ENCODE measurements around the gene PPP1R15B.

Gene PPP1R15B

DNA sequence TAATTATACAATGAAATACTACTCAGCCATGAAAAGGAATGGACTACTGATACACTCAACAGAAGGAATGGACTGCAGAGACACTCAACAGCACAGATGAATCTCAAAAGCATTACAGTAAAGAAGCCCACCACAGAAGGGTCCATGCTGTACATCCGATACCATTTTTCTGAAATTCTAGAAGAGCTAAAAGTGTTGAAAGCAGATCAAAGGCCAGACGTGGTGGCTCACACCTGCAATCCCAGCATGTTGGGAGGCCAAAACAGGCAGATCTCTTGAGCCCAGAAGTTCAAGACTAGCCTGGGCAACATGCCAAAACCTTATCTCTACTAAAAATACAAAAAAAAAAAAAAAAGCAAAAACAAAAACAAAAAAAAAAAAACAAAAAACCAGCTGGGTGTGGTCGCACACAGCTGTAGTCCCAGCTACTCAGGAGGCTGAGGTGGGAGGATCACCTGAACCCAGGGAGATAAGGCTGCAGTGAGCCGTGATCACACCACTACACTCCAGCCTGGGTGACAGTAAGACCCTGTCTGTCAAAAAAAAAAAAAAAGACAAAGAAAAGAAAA, 15.5 kb downstream of the PPP1R15B start:
- DNase-seq, result no peak

DNA sequence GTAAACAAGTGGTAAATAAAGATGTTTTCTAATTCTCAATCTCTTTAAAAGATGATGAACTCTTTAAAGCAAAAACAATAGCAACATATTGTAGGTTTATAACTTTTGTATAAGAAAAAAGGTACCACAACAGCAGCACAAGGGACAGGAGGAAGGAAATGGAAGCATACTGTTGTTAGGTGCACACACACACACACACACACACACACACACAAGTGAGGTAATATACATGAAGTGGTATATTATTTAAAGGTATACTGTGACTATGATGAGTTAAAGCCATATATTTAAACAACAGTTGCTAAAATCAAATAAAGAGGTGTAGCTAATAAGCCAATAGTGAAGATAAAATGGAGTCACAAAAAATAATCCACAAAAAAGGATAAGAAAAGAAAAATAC, 20.0 kb downstream of the PPP1R15B start:
- DNase-seq, result no peak

DNA sequence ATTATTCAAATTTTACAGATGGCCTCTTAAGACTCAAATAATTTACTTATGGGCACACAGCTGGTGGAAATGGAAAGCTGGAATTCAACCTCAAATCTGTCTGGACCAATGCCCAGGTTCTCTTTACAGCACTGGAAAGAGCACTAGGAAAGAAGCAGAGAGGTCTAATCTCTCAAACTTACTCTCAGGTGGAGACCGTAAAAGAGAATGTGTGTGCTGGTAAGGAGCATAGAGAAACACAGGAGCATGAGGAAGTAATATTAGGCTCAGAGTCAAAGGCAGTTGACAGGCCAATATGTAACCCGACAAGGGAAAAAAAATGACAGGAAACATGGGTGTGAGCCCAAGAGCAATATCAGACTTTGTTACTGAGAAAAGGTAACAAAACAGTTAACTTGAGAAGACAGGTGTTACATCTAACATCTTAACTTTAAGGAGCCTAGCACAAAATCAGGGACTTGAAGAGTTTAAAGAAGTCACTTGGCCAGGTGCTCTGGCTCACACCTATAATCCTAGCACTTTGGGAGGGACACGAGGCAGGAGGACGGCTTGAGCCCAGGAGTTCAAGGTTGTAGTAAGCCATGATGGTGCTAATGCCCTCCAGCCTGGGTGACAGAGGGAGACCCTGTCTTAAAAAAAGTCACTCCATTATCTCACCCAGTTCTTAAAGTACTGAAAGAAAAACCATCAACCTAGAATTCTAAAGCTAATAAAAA, 20.7 kb downstream of the PPP1R15B start:
- no peak for DNase-seq

DNA sequence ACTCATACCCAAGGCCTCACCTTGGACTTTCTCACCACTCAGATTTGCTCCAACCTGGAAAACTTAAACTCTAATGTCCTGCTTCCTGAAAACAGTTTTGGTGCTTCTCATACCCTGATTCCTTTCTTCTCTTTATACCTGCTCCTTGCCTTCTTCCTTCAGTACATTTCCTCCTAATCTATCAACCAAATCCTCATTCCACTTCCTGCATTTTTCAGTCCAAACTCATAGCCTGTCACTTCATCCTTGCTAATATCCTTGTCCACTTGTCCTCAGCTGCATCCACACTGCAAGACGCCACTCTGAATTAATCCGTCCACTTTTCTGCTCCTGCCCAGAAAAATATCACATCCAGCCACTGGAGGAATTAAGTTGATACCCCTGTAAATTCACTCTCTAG, 25.9 kb downstream of the PPP1R15B start:
- no peak for DNase-seq

DNA sequence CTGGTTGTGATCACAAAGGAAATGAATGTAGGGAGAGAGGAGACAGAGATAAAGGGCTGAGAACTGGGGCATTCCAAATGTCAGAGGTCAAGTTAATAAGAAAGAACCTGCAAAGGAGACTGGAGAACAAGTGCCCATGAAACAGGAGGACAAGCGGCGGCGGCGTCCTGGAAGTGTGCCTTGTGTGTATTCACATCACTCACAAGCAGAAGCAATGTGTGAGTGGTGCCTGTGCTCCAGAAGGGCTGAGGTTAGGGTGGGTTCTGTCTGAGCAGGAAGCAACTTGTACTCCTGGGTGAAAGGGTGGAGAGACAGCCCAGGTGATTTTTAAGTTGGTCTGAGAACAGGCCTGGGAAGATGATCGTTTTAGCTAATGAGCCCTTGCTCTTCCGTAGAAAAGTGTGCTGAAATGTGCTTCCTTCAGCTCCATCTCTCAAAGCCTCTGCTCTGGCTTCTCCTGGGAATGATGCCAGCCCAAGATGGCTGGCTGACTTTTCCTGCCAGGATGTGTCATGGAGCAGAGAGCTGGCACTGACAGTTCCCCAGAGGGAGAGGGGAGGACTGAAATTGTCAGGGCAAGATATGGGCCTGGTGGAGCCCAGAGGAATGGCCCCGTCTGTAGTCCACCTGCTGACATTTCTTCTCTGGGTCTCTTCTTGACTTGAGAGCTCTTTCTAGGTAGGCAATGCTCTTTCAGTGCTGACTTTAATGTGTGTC, 26.8 kb downstream of the PPP1R15B start:
- DNase-seq, result peak; percentile 38

DNA sequence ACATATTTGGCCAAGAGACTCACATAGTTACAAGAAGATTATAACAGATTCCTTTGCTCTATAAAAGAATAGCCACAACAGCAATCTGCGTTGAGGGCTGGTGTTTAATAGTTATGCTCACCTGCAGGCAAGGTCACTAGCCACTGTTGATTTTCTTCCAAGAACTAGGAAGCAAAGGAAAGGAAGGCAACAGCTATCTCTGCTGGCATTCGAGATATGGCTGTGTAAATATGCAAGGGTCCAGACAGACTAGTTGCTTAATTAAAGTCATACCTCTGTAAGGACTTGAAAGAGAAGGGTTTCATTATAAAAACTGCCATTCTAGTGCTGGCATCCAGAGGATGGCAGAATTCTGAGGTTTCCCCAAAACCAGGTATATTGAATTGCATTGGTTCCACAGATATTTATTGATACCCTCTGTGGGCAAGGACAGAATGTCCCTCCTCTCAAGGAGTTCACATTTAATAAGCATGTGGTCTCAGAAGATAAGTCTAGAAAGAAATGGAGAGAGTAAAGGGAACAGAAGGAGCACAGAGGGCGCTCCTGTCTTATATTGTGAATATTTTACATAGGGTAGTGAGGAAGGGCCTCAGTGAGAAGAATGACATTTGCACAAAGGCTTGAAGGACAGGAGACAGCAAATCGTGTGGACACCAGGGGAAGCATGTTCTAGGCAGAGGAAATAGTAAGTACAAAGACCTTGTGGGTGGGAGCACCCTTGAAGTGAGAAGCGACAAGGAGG, 28.3 kb downstream of the PPP1R15B start:
- no peak for DNase-seq

DNA sequence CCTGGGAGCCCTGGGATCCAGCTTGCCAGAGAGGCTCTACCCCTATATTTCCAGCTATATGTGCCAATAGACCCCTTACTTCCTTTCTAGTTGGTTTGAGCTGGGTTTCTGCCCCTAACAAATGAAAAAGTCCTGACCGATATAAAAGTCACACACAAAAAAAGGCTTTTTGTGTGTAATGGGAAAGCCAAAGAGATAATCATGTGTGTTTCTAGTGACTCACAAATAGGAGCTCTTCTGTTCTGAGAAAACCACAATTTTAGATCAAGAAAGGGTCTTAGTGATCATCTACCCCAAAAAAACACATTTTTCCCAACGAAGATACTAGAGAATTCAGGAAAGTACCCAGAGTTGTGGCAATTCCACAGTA, 28.9 kb downstream of the PPP1R15B start:
- no peak for DNase-seq

DNA sequence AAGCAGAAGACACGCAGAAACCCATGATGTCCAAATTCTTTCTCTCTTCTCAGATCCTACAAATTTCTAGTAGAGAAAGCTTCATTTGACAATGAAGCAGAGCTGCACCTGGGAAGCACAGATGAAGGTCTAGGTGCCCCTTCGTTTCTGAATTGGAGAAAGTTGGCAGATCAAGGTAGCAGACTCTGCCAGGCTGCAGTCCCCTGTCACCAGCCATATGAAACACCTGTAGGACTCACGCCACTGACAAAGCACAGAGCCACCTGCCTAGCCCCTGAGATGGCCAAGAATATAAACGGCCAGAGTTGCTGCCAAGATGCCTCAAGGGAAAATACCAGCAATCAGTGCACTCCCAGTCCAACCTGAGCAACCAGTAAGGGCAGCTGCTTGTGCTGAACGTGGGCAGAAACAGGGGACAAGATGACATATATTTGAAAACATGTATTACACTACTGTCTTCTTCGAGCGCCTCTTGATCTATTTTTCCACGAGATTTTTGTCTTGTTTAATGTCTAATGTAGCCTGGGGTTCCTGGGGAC, 31.3 kb downstream of the PPP1R15B start:
- no peak for DNase-seq

DNA sequence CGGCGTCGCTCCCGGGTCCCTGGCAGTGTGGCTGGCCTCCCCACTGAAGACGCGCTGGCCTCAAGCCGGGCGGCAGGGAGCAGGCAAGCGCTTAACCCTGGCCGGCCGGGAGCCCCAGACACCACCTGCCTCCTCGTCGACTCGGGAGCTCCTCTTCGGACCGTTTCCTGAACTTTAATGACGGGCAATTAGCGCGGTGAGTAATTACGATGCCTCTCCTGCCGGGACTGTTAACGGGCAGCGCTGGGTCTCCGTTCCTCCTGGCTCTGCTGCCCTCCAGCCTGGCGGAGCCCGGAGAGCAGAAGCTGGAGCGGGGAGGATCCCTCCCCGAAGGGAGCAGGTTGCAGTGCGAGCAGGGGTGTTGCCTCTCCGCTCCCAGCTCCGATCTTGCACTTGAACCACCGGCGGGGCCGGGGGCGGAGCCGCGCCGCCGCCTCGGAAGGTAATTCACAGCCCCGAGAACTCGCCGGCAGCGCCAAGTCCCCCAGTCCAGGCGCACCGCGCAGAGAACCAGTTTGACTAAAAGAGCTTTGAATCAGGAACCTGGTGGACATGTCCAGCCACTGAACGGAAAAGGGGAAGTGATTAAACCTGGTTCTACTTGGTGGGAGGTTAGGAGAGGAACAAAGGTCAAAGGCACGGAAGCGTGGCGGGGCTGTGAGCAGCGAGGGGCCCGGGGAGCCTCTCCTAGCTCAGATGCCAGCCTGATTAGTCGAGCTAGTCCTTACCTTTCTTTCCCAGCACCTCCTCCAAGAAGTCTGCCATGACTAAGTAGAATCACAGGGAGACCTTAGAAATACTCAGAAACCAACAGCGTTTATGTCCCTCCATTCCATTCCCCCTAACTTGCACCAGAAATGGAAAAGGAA, 33.6 kb downstream of the PPP1R15B start:
- no peak for DNase-seq

DNA sequence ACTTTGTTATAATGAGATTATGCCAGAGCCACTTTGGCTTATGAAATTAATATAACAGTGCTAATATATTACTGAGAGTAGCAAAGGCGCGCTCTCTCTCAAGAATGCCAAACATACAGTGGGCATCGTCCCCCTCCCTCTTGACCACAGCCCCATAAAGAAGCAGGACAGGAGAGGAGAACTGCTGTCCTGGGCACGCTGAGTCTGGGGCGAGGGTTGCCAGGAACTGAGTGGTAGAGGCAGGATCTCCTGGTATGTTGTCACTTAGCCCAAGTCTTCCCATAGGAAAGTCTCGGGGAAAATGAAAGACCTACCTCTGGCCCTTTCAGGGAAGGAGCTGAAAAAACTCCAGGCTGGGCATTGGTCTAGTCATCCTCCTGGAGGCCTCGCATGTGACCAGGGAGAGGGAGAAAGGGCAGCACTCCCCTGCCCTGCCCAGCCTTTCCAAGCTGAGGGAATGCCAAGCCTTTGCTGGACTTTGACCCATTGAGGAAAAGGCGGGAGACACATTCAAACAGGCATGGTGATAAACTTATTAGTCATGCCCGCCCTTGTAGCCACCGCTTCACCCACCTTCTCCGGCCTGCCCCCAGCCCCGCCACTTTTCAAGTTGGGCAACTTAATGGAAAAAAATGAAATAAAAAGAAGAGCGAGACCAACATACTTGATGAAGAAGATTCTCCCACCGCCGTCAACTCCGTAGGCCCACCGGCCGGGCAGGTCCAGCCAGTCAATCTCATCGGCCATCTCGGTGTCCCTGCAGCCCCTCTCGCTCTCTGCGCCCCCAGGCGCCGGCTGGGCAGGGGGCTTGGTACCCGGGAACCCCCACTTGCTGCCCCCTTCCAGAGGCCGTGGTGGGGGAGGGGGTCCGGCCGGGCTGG, 34.5 kb downstream of the PPP1R15B start:
- DNase-seq, result no peak

DNA sequence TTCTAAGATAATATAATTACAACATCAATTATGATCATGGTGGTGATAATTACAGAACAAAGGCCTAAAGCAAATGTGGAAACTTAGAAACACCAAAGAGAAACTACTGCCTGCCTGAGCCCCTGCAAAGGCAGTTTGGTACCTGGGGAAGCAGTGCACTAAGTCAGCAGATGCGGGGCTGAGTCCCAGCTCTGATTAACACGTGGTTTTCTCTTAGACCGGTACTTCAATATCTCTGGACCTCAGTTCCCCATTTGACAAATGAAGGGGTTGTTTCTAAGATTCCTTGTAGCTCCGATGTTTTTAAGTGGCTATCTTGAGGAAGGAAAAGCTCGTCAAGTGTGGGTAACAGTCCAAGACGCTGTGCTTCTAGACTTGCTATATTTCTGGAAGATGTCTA, 35.2 kb downstream of the PPP1R15B start:
- no peak for DNase-seq

DNA sequence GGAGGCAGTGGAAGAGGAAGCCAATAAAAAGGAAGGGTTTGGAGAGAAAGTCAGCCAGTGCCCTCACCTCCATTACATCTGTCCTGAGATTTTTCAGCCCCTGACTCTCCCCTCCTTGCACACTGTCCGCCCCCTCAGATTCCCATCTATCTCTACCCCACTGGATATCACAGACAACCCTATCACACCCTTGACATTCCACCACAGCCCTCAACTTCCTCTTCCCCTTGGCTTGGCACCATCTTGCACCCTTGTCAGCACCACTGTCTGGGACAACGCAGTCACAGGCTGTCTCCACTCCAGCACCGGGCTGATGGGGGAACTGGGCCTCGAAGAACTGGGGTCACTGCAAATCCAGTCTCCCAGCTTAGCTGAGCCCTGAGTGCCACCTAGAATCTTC, 37.7 kb downstream of the PPP1R15B start:
- DNase-seq, result no peak

DNA sequence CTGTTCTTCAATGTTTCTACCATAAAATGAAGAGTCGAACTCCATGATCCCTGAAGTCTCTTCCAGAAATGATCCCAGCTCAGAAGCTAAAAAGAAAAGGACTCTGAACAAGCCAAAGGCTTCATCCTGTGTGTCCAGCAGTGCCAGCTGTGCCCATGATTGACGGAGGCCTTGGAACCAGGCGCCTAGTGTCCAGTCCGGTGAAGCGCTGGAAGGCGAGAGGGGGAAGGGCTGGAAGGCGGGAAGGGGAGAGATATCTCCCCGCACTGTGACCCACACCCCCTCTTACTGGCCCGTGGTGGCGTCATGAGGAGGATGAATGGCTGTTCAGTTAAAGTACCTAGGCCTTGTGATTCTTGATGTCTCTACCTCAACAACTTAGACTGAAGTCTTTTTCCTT, 41.4 kb downstream of the PPP1R15B start:
- DNase-seq, result no peak

DNA sequence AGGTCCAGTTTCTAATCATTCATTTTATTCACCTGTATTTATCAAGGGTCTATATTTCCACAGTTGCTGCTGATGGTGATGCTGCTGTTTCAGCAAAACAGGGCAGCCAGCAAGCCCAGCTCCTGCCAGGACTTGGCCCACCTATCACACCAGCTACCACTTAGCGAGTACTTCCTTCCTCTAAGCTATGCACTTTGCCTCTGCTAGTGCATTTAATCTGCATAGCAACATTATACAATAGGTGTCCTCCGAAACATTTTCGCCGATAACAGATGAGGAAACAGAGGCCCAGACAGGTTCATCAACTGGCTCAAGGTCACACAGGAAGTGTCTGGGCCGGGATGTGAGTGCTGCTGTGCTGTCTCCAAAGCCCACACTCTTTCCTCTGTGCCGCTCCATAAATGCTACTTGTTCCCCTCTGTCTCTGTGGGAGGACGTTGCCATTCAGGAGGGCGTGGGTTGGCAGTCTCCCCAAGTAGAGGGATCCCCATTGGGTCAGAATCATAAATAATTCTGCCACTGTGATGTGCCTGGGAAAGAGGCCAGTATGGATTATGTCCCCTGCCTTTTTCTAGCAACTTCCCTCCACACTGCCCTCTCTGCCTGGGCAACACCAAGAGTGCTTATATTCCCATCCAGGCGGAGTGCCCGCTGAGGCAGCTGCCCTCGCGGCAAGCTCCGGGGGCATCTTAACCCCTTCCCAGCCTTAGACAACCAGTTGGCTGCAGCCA, 42.5 kb downstream of the PPP1R15B start:
- no peak for DNase-seq

DNA sequence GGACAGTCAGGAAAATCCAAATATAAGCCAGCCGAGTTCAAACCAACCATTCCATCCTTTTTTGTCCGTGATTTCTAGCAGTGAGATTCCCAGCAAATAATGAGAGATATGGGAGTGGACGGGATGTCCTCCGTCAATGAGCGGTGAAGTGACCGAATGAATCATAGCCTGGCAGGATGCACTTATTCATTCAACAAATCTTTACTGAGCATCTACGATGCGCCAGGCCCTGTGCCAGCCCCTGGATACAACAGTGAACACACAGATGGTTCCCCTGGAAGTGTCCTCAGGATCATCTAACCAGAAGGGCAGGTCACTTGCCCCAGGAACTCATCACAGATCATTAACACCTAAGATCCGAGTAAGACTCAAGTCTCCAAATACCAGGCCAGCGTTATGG, 43.7 kb downstream of the PPP1R15B start:
- no peak for DNase-seq

DNA sequence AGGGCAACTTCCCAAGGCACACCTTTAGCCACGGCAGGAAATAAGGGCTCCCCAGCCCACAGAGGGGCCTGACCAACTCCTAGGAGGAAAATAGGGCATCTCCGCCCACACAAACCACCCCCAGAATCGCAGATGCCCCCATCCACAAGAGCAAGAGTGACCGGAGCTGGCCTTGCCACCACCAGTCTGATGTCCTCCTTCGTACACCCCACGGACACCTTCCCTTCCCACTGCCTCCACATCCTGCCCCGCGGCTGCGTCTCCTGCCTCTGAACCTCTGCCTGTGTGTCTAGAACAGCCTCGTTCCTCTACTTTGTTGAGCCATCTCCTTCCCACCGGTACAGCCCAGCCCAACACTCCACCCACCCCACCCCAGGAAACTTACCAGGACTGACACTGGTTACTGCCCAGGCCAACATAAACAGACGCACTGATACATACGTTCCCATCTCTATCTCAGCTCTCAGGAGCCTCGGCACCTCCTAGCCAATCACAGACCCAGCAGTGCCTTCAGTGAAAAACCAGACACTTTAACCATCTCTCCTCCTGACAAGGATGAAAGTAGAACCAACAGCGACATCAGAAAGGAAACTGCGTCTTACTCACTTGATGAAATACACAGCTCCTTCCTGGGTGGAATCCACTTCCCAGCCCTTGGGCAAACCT, 44.3 kb downstream of the PPP1R15B start:
- DNase-seq, result no peak

DNA sequence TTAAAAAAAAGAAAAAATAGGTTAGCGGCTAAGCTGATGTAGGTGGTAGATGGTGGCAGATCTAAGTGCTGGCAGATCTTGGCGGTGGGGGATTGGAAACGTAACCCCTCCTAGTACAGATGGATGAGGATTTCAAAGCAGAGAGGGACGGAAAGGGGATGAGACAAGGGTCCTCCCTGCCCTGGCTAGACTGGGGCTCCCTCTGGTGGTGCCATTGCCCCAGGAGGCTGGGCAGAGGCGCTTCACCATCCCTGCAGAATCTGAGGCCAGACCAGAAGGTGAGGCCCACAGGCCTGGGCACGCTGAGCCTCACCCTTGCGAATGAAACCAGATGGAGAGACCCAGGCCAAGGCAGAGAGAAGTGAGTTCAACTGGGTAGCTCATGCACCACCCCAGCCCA, 44.9 kb downstream of the PPP1R15B start:
- peak; percentile 16 for DNase-seq

DNA sequence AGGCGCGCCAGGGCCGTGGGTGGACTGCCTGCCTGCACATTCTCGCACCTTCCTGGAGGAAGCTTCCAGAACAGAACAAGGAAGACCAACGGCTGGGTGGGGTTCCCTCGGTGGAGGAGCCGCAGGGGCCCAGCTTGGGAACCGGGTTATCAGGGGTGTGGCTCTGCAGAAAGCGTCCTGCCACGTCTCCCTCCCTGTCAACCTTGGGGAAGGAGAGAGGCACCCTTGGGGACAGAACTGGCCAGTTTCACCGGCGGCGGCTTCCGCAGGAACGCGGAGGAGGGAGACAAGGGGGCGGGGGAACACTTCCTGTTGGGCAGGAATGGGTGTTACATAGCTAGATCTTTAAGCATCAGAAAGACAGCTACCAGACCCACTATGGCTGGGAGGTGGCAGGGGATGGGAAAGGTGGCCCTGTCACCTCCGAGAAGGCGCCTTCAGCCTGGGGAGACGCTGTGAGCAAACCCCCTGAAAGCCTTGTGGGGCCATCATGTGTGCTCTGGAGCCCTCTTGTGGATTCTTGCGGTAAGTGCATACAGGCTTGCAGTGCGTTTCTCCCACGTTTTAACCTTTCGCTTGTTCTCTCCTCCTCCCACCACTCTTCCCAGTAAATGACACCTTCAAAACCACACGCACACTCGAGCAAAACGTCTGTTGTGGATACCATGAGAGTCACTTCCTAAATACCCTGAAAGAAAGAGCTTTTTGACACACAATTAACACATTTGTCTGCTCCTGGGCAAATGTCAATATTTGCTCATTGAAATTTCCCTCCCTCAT, 48.1 kb downstream of the PPP1R15B start:
- peak; percentile 59 for DNase-seq

DNA sequence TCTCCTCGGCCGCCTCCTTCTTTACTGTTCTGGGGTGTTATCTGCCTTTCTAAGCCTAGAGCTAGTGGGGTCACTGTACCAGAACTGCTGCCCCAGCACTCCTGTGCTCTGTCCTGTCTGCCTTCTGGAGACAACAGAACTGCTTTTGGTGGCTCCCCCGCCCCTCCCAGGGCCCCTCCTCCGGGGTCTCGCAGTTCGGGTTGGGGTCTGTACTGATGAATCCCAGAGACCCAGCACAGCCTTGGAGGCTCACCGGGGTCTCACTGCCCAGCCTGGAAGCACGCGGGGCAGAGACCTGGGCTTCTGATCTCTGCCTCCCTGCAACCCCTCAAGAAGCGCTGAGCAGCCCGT, 48.7 kb downstream of the PPP1R15B start:
- DNase-seq, result no peak
